ENCODE data around the gene SPINK8. TPM values are rescaled to one million over a fixed set of nuclear protein-coding genes. Genes with fewer than 3 reads are reported as not detected.
"Not testable (repeated sequence)": the region's sequence is repeated elsewhere in the genome, so short reads cannot be mapped to it uniquely, and the experiment has no call there.

SPINK8 gene
- total and polyA plus RNA-seq, 12 donors: not detected

DNA sequence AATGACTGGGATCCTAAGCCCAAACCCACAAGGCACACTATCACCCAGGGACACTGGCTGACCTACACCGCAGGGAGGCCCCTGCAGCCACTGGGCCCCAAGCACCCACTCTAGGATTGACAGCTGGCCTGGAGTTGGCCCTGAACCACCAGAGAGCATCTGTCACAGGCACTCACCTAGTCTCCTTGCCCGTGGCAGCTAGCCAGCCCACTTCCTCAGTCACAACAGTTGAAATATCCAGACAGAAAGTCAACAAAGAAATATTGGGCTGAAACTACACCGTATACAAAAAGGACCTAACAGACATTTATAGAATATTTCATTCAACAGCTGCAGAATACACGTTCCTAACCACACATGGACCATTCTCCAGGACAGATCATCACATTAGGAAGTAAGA lies 5.2 kb upstream of the SPINK8 start:
- H3K27ac ChIP-seq: no peak overlapping the region
- no peak for ATAC-seq
- peaks cover 0 to under 1% (median 0%) of the 10 kb centered on the region in 7 donors for H3K27me3 ChIP-seq
- no peak for DNase-seq
- TF ChIP-seq, protein P1, sequence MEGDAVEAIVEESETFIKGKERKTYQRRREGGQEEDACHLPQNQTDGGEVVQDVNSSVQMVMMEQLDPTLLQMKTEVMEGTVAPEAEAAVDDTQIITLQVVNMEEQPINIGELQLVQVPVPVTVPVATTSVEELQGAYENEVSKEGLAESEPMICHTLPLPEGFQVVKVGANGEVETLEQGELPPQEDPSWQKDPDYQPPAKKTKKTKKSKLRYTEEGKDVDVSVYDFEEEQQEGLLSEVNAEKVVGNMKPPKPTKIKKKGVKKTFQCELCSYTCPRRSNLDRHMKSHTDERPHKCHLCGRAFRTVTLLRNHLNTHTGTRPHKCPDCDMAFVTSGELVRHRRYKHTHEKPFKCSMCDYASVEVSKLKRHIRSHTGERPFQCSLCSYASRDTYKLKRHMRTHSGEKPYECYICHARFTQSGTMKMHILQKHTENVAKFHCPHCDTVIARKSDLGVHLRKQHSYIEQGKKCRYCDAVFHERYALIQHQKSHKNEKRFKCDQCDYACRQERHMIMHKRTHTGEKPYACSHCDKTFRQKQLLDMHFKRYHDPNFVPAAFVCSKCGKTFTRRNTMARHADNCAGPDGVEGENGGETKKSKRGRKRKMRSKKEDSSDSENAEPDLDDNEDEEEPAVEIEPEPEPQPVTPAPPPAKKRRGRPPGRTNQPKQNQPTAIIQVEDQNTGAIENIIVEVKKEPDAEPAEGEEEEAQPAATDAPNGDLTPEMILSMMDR (IDR thresholded peaks at IDR 0.05): no peak
- no peaks in the 10 kb centered on the region for H3K36me3 ChIP-seq
- peaks cover 0 to 13% (median 0%) of the 10 kb centered on the region in 9 donors for H3K4me1 ChIP-seq
- peaks cover 0 to 12% (median 0%) of the 10 kb centered on the region in 11 donors for H3K9me3 ChIP-seq
- H3K4me3 ChIP-seq: no peak overlapping the region
- intact Hi-C loops (cut with DNase I): no loop called here
- WGBS, 2 donors: 57 to 67% methylated on average over 4 of the region's 4 CpGs

DNA sequence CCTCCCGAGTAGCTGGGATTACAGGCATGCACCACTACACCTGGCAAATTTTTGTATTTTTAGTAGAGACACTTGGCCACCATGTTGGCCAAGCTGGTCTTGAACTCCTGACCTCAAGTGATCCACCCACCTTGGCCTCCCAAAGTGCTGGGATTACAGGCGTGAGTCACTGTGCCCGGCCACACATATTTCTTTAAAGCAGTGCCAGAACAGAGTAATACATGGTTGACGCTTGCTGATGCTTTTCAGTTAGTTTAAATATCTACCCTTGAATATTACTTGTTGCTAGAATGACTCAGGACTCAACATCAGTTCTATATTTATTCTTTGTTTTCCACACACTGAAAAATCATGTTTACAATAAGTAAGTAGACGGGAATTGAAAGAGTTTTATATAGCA lies 4.1 kb upstream of the SPINK8 start:
- Histone ChIP-seq H3K9me3 (peaks cover 0 to 12% (median 0%) of the 10 kb centered on the region in 11 donors), H3K4me1 (peaks cover 0 to 17% (median 0%) of the 10 kb centered on the region in 9 donors)
- 78 to 89% methylated on average over 5 of the region's 5 CpGs for WGBS, 2 donors
- ATAC-seq; intact Hi-C loops (cut with DNase I); H3K4me3 ChIP-seq; H3K27me3 ChIP-seq; H3K36me3 ChIP-seq; H3K27ac ChIP-seq; DNase-seq: not testable (repeated sequence)

DNA sequence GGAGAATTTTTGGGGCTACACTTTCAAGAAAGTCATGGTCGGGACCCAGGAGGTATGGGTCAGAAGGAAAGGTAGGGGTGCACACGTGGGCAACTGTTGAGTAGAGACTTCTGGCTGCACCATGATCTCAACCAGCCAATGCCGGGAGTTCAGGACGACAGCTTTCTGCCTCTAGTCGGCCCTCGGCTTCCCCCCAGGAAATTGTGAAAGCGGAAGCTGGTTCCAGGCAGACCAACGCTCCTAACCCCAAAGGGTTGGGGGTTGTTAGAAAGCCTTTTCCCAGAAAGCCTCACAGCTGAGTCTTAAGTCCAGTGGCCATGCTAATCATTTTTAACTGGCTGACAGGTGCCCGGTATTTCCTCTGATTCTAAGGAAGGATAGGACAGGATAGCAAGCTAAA lies 1.8 kb upstream of the SPINK8 start:
- ATAC-seq; intact Hi-C loops (cut with DNase I); H3K27me3 ChIP-seq; H3K36me3 ChIP-seq; DNase-seq: not testable (repeated sequence)
- peaks cover 0 to 12% (median 0%) of the 10 kb centered on the region in 11 donors for H3K9me3 ChIP-seq
- H3K4me3 ChIP-seq: peak overlapping the region in 1 of 10 donors; percentile 20
- WGBS, 2 donors: 74 to 75% methylated on average over 9 of the region's 9 CpGs
- H3K4me1 ChIP-seq: peaks cover 0 to 17% (median 0%) of the 10 kb centered on the region in 9 donors
- H3K27ac ChIP-seq: peak overlapping the region in 1 of 10 donors; percentile 69

DNA sequence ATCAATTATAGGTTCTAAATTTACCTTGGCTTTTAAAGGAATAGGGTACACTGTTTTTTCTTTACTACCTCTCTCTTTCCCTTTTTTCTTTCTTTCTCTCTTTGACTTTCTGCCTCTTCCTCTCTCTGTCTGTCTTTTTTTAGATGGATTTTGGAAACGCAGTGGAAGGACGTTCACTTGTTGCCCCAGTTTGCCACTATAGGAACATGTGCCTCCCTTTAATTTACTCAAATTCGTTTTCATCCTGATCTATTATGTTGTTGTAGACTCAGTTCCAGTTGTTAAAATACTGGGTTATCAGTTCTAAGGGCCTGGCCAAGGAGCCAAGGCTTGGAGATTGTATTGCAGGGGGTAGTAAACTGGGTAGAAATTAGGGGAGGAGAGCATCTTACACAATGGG lies 1.1 kb upstream of the SPINK8 start:
- TF ChIP-seq, protein P1 (IDR thresholded peaks at IDR 0.05): no peak
- Histone ChIP-seq H3K27ac (peak overlapping the region in 1 of 10 donors; percentile 69), H3K27me3 (peaks cover 0 to 7% (median 0%) of the 10 kb centered on the region in 7 donors), H3K36me3 (no peaks in the 10 kb centered on the region), H3K4me3 (no peak overlapping the region), H3K9me3 (peaks cover 0 to 12% (median 0%) of the 10 kb centered on the region in 11 donors), H3K4me1 (peaks cover 0 to 17% (median 0%) of the 10 kb centered on the region in 9 donors)
- ATAC-seq (no peak), DNase-seq (no peak)
- intact Hi-C loops (cut with DNase I): no loop called here
- WGBS, 2 donors: 80 to 82% methylated on average over 3 of the region's 3 CpGs

DNA sequence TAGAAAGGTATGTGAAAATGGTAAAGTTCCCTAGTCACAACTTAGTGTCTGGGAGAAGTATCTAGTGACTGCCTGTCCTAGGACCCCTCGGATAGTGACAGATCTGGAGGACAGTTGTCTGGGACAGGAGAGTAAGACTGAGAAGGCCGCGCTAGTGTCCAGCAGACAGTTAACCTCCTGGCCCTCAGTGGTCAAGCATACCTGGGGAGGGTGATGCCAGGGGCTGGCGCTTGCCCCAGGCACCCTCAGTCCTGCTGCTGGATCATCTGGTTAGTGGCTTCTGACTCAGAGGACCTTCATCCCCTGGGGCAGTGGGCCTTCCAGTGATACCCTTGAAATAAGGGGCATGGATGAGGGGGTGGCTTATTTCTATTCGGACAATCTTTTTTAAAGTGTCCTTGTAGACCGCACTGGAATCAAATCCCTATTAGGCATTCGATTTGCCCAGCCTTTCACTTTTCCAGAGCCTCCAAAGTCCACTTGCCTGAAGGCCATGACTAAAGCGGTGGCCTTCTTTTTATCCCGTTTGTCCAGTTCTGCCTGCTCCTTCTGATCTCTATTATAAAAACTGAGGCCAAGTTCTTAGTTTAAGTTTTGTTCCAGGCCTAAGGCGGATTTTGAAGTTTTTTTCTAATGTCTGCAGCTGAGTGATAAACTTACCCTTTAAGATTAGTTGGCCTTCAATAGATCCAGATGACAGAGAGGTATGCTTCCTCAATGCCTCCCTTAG lies 1.6 kb downstream of the SPINK8 start:
- H3K36me3 ChIP-seq; ATAC-seq; DNase-seq; intact Hi-C loops (cut with DNase I); H3K27me3 ChIP-seq; H3K27ac ChIP-seq; H3K4me3 ChIP-seq: not testable (repeated sequence)
- peaks cover 0 to 17% (median 0%) of the 10 kb centered on the region in 9 donors for H3K4me1 ChIP-seq
- WGBS, 2 donors: 82 to 92% methylated on average over 10 of the region's 10 CpGs
- H3K9me3 ChIP-seq: peaks cover 0 to 12% (median 0%) of the 10 kb centered on the region in 11 donors

DNA sequence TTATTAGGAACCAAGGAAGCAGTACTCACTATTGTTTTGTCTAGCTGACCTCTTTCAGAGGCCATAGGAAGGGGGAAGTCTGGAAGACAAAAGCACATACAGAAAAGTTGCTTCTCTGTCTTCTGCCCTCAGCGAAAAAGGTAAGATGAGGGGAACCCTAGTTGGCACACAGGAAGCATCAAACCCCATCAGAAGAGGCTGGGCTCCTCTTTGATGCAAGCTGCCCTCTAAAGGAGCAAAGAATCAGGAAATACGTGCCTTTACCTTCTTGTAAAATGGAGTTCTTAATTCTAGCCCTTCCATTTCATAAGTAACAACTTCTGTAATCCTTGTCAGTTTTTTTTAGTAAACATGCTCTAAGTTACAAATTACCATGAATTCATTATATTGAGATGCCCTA lies 12.5 kb downstream of the SPINK8 start:
- peaks cover 0 to 28% (median 7%) of the 10 kb centered on the region in 11 donors for H3K9me3 ChIP-seq
- peaks cover 0 to 7% (median 0%) of the 10 kb centered on the region in 9 donors for H3K4me1 ChIP-seq
- 44 to 53% methylated on average over 2 of the region's 2 CpGs for WGBS, 2 donors
- intact Hi-C loops (cut with DNase I): no loop called here
- H3K36me3 ChIP-seq: no peaks in the 10 kb centered on the region
- H3K27ac ChIP-seq: no peak overlapping the region
- DNase-seq (no peak), ATAC-seq (no peak)
- H3K4me3 ChIP-seq: no peak overlapping the region
- H3K27me3 ChIP-seq: peaks cover 0 to 3% (median 0%) of the 10 kb centered on the region in 7 donors
- TF ChIP-seq, protein P1 (IDR thresholded peaks at IDR 0.05): no peak
